EL (cell line): ENCODE data around the gene GNAQ.
A peak's percentile ranks its signal among the peaks of the same experiment; 100 is the strongest.
"Not testable (repeated sequence)": the region's sequence is repeated elsewhere in the genome, so short reads cannot be mapped to it uniquely, and the experiment has no call there.

Source experiments
- DNase-seq: peaks from one replicate; pipeline ENCODE4 v3.0.0-alpha.2; 2016

The GNAQ gene

GRCh38 chr9:77763566-77763965 lies 268.0 kb downstream of the GNAQ start:
- no peak for DNase-seq

GRCh38 chr9:77760919-77761318 lies 270.7 kb downstream of the GNAQ start:
- DNase-seq: not testable (repeated sequence)

GRCh38 chr9:77759391-77759790 lies 272.2 kb downstream of the GNAQ start:
- no peak for DNase-seq

GRCh38 chr9:77756449-77756848 lies 275.2 kb downstream of the GNAQ start:
- no peak for DNase-seq

- DNase-seq: no peak
Measured at GRCh38 chr9:77753180-77753579, 278.4 kb downstream of the GNAQ start.

GRCh38 chr9:77752554-77752953 lies 279.1 kb downstream of the GNAQ start:
- DNase-seq: peak; percentile 85

GRCh38 chr9:77751341-77752091 lies 280.1 kb downstream of the GNAQ start:
- DNase-seq: peak; percentile 81

GRCh38 chr9:77750981-77751340 lies 280.6 kb downstream of the GNAQ start:
- peak; percentile 12 for DNase-seq

- peak; percentile 73 for DNase-seq
Measured at GRCh38 chr9:77750284-77750683, 281.3 kb downstream of the GNAQ start.

GRCh38 chr9:77748214-77748772 lies 283.3 kb downstream of the GNAQ start:
- no peak for DNase-seq

- DNase-seq: no peak
Measured at GRCh38 chr9:77747163-77747562, 284.4 kb downstream of the GNAQ start.

GRCh38 chr9:77744841-77745430 lies 286.7 kb downstream of the GNAQ start:
- no peak for DNase-seq

- DNase-seq: peak; percentile 14
Measured at GRCh38 chr9:77743386-77743785, 288.2 kb downstream of the GNAQ start.

- DNase-seq: no peak
Measured at GRCh38 chr9:77738932-77739331, 292.7 kb downstream of the GNAQ start.

GRCh38 chr9:77735494-77735893 lies 296.1 kb downstream of the GNAQ start:
- peak; percentile 30 for DNase-seq

GRCh38 chr9:77731930-77732329 lies 299.7 kb downstream of the GNAQ start:
- DNase-seq: no peak

- DNase-seq: no peak
Measured at GRCh38 chr9:77731008-77731698, 300.5 kb downstream of the GNAQ start.

- DNase-seq: no peak
Measured at GRCh38 chr9:77729177-77729576, 302.4 kb downstream of the GNAQ start.

GRCh38 chr9:77726814-77727213 lies 304.8 kb downstream of the GNAQ start:
- DNase-seq: no peak

- DNase-seq: no peak
Measured at GRCh38 chr9:77726289-77726688, 305.3 kb downstream of the GNAQ start.

GRCh38 chr9:77725820-77726219 lies 305.8 kb downstream of the GNAQ start:
- no peak for DNase-seq

GRCh38 chr9:77725046-77725694 lies 306.4 kb downstream of the GNAQ start:
- no peak for DNase-seq

GRCh38 chr9:77721156-77721555 lies 310.5 kb downstream of the GNAQ start:
- not testable (repeated sequence) for DNase-seq
